ENCODE measurements around the gene MAB21L4.

The MAB21L4 gene

DNA sequence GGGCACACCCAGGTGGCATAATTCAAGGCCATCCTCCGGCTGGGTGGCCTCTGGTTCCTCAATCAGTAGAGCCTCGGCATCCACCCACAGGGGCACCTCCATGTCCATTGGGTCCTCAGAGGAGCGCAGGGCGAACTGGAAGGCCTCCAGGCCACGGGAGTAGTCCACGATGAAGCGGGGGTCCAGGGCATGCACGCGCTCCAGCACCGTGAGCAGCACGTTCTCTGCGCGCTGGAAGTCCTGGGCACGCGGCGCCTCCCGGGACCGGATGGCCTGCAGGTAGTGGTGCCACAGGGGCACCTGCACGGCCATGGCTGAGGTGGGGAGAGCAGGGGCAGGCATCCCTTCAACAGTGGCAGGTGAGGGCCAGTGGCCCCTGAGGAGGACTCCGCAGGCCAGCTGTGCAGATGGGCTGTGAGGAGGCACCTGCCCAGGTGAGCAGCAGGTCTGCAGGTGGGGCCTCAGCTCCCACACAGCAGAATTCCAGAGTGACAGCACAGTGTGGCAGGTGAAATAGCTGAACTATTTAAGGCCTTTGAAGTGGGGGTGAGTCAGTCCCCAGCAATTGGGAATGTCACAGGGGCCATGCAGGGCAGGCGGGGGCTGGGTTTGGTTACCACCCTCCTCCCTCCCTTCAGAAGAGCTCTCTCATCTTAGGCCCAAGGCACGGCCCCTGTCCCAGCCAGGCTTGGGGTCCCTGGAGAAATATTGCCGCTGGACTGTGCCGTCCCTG is at the start of gene MAB21L4:
MAB21L4 (minus strand) TSS at position 501 of the 733 bp plus-strand sequence; CDS start at position 342, 159 bp downstream.
- Histone ChIP-seq H3K36me3 (ENCODE audit: control insufficient read depth, insufficient read depth, low read length) (no peaks in the 10 kb centered on the region), H3K4me3 (ENCODE audit: low read length) (no peak within 1 kb of the TSS), H3K27ac (ENCODE audit: low read depth, low read length) (no peak within 1 kb of the TSS), H3K9ac (ENCODE audit: low read length) (no peak within 1 kb of the TSS), H3K4me1 (ENCODE audit: control insufficient read depth, insufficient read depth, low read length) (no peaks in the 10 kb centered on the region), H3K27me3 (ENCODE audit: control insufficient read depth, insufficient read depth, low read length) (no peaks in the 10 kb centered on the region)

DNA sequence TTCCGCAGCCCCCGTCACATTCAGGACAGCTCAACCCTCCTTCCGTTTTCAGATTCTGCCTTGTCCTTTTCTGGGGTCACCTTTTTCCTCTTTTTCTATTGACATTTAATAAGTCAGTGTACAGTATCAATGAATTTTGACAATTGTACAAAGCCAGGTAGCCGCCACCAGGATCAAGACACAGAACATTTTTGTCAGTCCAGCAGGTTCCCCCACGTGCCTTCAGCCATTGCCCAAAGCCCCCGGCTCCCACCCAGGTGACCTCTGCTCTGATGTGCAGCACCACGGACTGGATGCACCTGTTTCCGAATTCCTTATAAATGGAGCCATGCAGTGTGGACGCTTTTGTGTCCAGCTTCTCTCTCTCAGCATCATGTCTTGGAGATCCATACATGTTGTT is 40.1 kb upstream of the MAB21L4 start:
- Histone ChIP-seq H3K4me1 (ENCODE audit: control insufficient read depth, insufficient read depth, low read length) (no peaks in the 10 kb centered on the region), H3K36me3 (ENCODE audit: control insufficient read depth, insufficient read depth, low read length) (no peaks in the 10 kb centered on the region), H3K9ac (ENCODE audit: low read length) (no peak overlapping the region), H3K27me3 (ENCODE audit: control insufficient read depth, insufficient read depth, low read length) (no peaks in the 10 kb centered on the region), H3K27ac (ENCODE audit: low read depth, low read length) (no peak overlapping the region), H3K4me3 (ENCODE audit: low read length) (no peak overlapping the region)

DNA sequence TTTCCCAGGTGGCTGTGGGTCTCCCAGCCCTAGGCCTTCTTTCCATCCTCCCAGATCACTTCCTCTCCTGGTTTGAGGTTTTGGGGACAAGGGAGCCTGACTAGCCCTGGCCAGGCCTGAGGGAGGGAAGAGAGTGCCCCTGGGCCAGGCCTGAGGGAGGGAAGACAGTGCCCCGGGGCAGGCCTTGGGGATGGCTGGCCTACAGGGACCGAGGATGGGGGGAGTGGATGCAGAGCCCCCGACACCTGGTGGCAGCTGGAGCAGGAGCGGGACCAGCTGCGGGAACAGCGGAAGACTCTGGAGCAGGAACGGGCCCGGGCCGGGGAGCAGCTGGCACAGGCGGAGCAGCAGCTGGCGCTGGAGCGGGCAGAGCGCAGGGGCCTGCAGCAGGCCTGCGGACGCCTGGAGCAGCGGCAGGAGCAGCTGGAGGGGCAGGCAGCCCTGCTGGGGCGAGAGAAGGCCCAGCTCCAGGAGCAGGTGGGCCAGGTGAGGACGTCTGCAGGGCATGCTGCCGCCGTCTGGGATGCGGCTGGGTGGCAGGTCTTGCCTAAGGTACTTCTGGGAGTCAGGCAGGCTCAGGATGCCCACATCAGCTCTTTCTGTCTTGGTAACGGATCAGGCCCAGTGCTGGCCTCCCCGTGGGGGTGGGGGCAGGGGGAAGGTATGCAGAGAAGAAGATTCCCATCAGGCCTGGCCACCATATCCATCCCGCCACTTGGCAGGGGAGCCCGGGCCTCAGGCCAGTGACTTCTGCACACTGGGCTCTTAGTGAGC is 39.3 kb upstream of the MAB21L4 start:
- no peak overlapping the region for H3K9ac ChIP-seq (ENCODE audit: low read length)
- no peaks in the 10 kb centered on the region for H3K27me3 ChIP-seq (ENCODE audit: control insufficient read depth, insufficient read depth, low read length)
- H3K27ac ChIP-seq (ENCODE audit: low read depth, low read length), result no peak overlapping the region
- H3K4me1 ChIP-seq (ENCODE audit: control insufficient read depth, insufficient read depth, low read length), result no peaks in the 10 kb centered on the region
- H3K36me3 ChIP-seq (ENCODE audit: control insufficient read depth, insufficient read depth, low read length), result no peaks in the 10 kb centered on the region
- no peak overlapping the region for H3K4me3 ChIP-seq (ENCODE audit: low read length)

DNA sequence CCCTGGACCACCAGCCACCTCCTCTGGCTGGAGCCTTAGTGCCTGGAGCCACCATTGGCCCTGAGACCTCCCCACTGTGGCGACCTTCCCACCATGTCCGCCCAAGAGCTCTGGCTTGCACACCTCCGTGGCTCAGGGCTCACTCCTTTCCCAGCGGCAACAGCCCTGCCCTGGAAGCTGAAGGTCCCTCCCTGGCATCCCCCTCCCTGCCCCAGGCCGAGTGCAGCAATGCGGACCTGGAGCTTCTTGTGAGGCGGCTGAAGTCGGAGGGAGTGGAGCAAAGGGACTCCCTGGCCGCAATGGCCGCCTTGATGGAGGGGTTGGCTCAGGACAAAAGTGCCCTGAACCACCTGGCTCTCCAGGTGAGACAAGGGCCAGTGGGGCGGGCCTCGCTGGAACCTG is 38.7 kb upstream of the MAB21L4 start:
- Histone ChIP-seq H3K27me3 (ENCODE audit: control insufficient read depth, insufficient read depth, low read length) (no peaks in the 10 kb centered on the region), H3K9ac (ENCODE audit: low read length) (no peak overlapping the region), H3K27ac (ENCODE audit: low read depth, low read length) (no peak overlapping the region), H3K4me1 (ENCODE audit: control insufficient read depth, insufficient read depth, low read length) (no peaks in the 10 kb centered on the region), H3K36me3 (ENCODE audit: control insufficient read depth, insufficient read depth, low read length) (no peaks in the 10 kb centered on the region), H3K4me3 (ENCODE audit: low read length) (no peak overlapping the region)

DNA sequence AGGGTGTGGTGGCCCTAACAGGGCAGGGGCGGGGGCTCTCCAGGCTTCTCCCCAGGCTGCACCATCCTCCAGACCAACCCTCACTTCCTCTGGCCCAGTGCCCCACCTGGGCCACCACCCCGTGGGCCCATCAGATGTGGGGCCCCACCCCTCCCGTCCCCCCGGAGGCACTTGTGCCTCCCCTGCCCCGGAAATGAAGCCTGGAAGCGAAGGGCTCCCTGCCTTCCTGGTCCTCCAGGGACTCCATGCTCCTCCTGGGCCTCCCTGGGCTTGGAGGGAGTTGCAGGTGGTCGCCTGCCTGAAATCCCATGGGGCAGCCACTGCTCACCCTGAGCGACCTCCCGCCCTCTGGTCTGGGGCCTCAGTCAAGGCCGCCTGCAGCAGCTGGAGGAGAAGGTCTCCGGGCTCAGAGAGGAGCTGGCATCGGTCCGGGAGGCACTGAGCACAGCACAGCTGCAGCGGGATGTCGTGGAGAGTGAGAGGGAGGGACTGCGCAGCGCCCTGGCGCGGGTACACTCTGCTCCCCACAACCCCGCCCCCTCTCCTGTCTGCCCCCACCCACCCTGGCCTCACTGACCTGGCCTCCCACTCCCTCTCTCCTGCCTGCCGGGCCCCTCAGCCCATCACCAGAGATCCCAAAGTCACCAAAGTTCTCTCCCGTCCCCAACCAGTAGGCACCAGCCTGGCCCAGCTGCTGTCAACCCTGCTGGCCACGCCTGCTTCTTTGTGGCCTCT is 38.2 kb upstream of the MAB21L4 start:
- H3K27ac ChIP-seq (ENCODE audit: low read depth, low read length), result no peak overlapping the region
- no peaks in the 10 kb centered on the region for H3K4me1 ChIP-seq (ENCODE audit: control insufficient read depth, insufficient read depth, low read length)
- H3K27me3 ChIP-seq (ENCODE audit: control insufficient read depth, insufficient read depth, low read length), result no peaks in the 10 kb centered on the region
- no peak overlapping the region for H3K9ac ChIP-seq (ENCODE audit: low read length)
- no peak overlapping the region for H3K4me3 ChIP-seq (ENCODE audit: low read length)
- H3K36me3 ChIP-seq (ENCODE audit: control insufficient read depth, insufficient read depth, low read length), result no peaks in the 10 kb centered on the region

DNA sequence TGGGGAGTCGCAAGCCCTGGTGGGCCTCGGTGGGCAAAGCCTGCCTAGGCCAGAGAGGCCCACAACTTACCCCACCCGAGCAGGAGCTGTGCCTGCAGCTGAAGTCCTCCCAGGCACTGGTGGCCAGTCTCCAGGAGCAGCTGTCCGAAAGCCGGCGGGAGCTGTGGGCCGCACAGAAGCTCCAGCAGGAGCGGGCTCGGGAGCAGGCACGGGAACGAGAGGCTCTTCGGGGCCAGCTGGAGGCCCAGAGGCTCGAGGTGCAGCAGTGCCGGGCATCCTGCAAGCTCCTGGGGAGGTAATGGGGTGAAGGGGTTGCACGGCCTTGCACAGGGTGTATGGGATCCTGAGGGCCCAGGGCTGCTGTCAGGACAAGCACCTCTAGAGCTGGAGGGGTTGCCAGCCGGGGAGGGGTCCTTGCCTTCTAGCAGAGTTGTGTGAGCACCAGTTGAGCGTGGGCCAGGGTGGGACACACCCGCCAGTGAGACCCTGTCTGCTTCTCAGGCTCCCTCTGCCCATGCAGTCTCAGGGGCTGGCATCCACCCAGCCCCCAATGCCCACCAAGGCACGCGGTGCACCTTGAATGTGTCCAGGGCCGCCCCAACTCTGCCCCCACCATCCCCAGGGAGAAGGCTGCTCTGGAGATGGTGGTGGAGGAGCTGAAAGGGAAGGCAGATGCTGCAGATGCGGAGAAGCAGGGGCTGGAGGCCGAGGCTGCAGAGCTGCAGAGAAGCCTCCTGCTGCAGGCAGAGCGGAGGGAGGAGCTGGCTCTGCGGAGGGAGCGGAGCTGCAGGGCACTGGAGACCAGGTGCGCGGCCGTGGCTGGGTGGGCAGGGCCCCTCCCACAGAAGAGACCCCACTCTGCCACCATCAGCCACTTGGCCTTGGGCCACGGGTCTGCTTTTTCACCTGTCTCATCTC is 37.4 kb upstream of the MAB21L4 start:
- Histone ChIP-seq H3K36me3 (ENCODE audit: control insufficient read depth, insufficient read depth, low read length) (no peaks in the 10 kb centered on the region), H3K27ac (ENCODE audit: low read depth, low read length) (no peak overlapping the region), H3K27me3 (ENCODE audit: control insufficient read depth, insufficient read depth, low read length) (no peaks in the 10 kb centered on the region), H3K9ac (ENCODE audit: low read length) (no peak overlapping the region), H3K4me1 (ENCODE audit: control insufficient read depth, insufficient read depth, low read length) (no peaks in the 10 kb centered on the region), H3K4me3 (ENCODE audit: low read length) (no peak overlapping the region)

DNA sequence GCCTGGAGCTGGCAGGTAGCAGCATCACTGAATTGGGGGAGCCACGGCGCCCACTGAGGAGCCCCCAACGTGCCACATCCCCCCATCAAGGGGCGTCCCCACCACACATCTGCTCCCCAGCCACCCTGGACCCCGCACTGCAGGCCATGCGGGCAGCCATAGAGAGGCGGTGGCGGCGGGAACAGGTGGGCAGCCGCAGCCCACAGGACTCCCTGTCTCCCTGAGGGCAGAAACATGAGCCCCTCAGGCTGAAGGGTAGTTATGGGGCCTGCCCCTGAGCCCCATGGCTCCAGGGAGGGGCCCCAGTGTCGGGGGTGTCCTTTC is 36.7 kb upstream of the MAB21L4 start:
- Histone ChIP-seq H3K4me3 (ENCODE audit: low read length) (no peak overlapping the region), H3K27ac (ENCODE audit: low read depth, low read length) (no peak overlapping the region), H3K9ac (ENCODE audit: low read length) (no peak overlapping the region), H3K36me3 (ENCODE audit: control insufficient read depth, insufficient read depth, low read length) (no peaks in the 10 kb centered on the region), H3K27me3 (ENCODE audit: control insufficient read depth, insufficient read depth, low read length) (no peaks in the 10 kb centered on the region), H3K4me1 (ENCODE audit: control insufficient read depth, insufficient read depth, low read length) (no peaks in the 10 kb centered on the region)

DNA sequence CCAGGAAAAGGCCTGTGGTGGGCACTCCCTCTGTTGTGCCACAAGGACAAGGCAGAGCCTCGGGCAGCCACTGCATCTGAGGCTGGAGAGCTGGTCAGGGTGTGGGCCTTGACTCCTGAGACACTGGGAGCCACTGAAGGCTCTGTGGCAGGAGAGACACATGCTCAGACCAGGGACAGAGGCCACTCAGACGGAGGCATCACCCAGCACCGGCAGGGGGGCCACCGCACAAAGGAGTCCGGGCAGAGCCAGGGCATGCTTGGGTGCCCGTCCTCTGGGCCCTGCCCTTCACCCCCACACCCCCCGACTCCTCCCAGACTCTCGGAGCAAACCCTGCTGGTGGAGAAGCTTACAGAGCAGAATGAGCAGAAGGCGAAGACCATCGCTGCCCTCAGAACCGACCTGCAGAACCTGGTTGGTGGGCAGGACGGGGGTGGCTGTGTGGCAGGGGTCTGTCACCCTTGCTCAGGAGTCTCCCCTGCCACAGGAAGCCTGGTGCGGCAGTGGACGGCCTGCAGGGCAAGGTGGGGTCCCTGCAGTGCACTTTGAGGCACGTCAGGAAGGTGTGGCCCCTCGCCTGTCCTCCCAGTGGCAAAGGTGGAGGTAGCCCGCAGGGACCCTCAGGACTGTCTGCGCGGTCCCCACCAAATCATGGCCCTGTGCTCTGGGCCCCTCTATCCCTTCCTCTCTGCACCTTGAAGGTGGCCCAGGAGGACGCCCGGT is 36.2 kb upstream of the MAB21L4 start:
- Histone ChIP-seq H3K27me3 (ENCODE audit: control insufficient read depth, insufficient read depth, low read length) (no peaks in the 10 kb centered on the region), H3K4me1 (ENCODE audit: control insufficient read depth, insufficient read depth, low read length) (no peaks in the 10 kb centered on the region), H3K36me3 (ENCODE audit: control insufficient read depth, insufficient read depth, low read length) (no peaks in the 10 kb centered on the region), H3K9ac (ENCODE audit: low read length) (no peak overlapping the region), H3K27ac (ENCODE audit: low read depth, low read length) (no peak overlapping the region), H3K4me3 (ENCODE audit: low read length) (no peak overlapping the region)

DNA sequence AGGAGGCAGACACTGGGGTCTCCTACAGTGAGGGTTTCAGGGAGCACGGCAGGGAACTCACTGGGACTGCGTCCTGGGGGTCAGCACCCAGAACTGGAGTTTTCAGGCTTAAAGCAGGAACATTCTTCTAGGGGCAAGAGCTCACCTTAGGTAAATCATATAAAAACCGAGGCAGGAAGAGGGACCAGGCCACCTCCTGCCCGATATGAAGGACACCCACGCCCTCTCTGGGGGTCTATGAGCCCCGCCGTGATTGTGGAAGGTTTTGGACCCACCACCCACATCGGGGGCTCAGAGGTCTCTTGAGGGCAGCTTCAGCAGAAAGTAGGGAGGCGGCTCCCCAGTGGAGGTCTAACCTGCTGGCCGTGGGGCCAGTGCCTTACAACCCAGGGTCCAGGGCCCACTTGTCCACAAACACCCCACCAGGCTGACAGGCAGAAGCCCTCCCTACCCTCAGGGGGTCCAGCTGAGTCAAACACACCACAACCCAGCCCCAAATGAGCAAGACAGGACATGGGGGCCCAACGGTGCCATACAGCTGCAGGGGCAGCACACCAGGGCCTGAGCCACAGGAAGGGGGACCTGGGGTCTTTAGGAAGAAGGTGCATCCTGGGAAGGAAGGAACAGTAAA is 35.5 kb upstream of the MAB21L4 start:
- Histone ChIP-seq H3K36me3 (ENCODE audit: control insufficient read depth, insufficient read depth, low read length) (no peaks in the 10 kb centered on the region), H3K4me3 (ENCODE audit: low read length) (no peak overlapping the region), H3K27ac (ENCODE audit: low read depth, low read length) (no peak overlapping the region), H3K4me1 (ENCODE audit: control insufficient read depth, insufficient read depth, low read length) (no peaks in the 10 kb centered on the region), H3K9ac (ENCODE audit: low read length) (no peak overlapping the region), H3K27me3 (ENCODE audit: control insufficient read depth, insufficient read depth, low read length) (no peaks in the 10 kb centered on the region)

DNA sequence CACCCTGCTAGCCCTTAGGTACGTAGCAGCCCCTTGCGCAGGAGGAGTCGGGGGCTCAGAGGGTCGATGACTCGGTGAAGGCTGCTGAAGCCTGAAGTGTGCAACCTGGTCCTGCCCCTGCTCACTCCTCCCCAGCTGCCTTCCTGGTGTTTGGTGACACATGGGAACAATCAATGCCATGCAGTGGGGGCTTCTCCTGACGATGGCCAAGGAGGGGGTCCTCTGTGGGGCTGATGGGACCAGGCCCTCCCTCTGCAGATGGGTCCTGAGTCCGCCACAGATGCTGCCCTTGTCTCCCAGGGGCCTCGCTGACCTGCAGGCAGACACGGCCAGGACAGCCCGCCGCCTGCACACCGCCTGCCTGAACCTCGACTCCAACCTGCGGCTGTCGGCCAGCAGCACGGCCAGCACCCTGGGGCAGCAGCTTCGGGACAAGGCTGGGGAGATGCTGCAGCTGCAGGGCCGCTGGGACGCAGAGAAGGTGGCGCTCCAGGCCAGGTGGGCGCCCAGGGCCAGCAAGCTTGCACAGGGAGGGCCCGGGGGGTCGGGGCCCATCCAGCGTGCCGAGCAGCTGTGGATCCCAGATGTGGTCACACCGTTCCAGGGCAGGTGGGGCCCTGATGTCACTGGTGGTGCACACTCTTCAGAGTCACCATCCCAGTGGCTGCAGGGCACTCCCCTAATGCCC is 34.8 kb upstream of the MAB21L4 start:
- Histone ChIP-seq H3K4me1 (ENCODE audit: control insufficient read depth, insufficient read depth, low read length) (no peaks in the 10 kb centered on the region), H3K9ac (ENCODE audit: low read length) (no peak overlapping the region), H3K4me3 (ENCODE audit: low read length) (no peak overlapping the region), H3K27me3 (ENCODE audit: control insufficient read depth, insufficient read depth, low read length) (no peaks in the 10 kb centered on the region), H3K27ac (ENCODE audit: low read depth, low read length) (no peak overlapping the region), H3K36me3 (ENCODE audit: control insufficient read depth, insufficient read depth, low read length) (no peaks in the 10 kb centered on the region)
